HepG2 (cell line): ENCODE results near the gene RASA3. TPM values are rescaled to one million over a fixed set of nuclear protein-coding genes. Genes with fewer than 3 reads are reported as not detected.

Source experiments
- BCL6 ChIP-seq: IDR thresholded peaks from 2 replicates; pipeline ENCODE4 v1.6.1; 2016; ENCODE audit warnings: missing genetic modification reagents, missing compliant biosample characterization
- DMTF1 ChIP-seq: sonication (generic); formaldehyde crosslinking; IDR thresholded peaks from 2 replicates; pipeline ENCODE4 v1.4.0; 2020; ENCODE audit warnings: mild to moderate bottlenecking, missing genetic modification reagents
- GATAD2A ChIP-seq: IDR thresholded peaks from 2 replicates; pipeline ENCODE4 v1.6.1; 2016
- RFXAP ChIP-seq: sonication (generic); formaldehyde crosslinking; IDR thresholded peaks from 2 replicates; pipeline ENCODE4 v1.4.0; 2020; ENCODE audit warnings: missing genetic modification reagents, borderline replicate concordance
- SKI ChIP-seq: fragments of 450-650 bp; IDR thresholded peaks from one replicate; pipeline ENCODE4 v1.6.1; 2018; ENCODE audit warnings: mild to moderate bottlenecking; ENCODE audit not compliant: partially characterized antibody
- SUZ12 ChIP-seq: fragments of 150-350 bp; IDR thresholded peaks from 2 replicates; pipeline ENCODE4 v1.6.1; 2014; ENCODE audit warnings: low read depth, low read length
- U2AF2 ChIP-seq: fragments of 200-400 bp; formaldehyde crosslinking; IDR thresholded peaks from 2 replicates; pipeline ENCODE4 v1.6.1; 2017; ENCODE audit warnings: low read depth, mild to moderate bottlenecking, low read length
- ZC3H4 ChIP-seq: sonication (generic); formaldehyde crosslinking; IDR thresholded peaks from 2 replicates; pipeline ENCODE4 v1.4.0; 2020; ENCODE audit warnings: missing genetic modification reagents, borderline replicate concordance
- ZFAT ChIP-seq: sonication (generic); formaldehyde crosslinking; conservative IDR thresholded peaks from 2 replicates; pipeline ENCODE4 v1.8.1; 2023; ENCODE audit warnings: missing genetic modification reagents, inconsistent platforms
- ZFP91 ChIP-seq: sonication (generic); formaldehyde crosslinking; IDR thresholded peaks from 2 replicates; pipeline ENCODE4 v1.9.0; 2022; ENCODE audit warnings: missing genetic modification reagents, mild to moderate bottlenecking, borderline replicate concordance
- polyA plus RNA-seq, 8 experiments: library from polyadenylated mRNA; depleted of rRNA in 3 of 8; stranded (reverse) in 7 of 8; unstranded in 1 of 8; fragments of >200 nt; fragmentation: Illumina TruSeq in 4 of 8; extraction: Trizol in 4 of 8; gene quantifications; 2 replicates each; pipeline versions ENCODE4 v1.2.1 to v1.2.3, GENCODE V29; 2011 to 2016; ENCODE audit warnings: low read depth in 4 of 8, missing spikeins in 1 of 8, mixed read lengths in 1 of 8; ENCODE audit not compliant: insufficient read depth in 1 of 8
- total RNA-seq, 5 experiments: library from RNA; depleted of rRNA; stranded (reverse); fragments of >200 nt; fragmentation: Illumina TruSeq; extraction: Trizol; gene quantifications; 2 replicates each; pipeline ENCODE4 v1.2.3, GENCODE V29; 2016; ENCODE audit warnings: low read depth in 1 of 5

The RASA3 gene
- total and polyA plus RNA-seq, 2 of the 13 experiments (the other 11 are each of a cell fraction or from before 2014, with no cell fraction given), result 0.05 TPM; not detected in 1

- TF ChIP-seq SKI (no peak), RFXAP (no peak), ZC3H4 (CRISPR knock-in tag) (no peak), DMTF1 (CRISPR knock-in tag) (no peak), ZFAT (no peak), SUZ12 (no peak), GATAD2A (no peak), ZFP91 (CRISPR knock-in tag) (no peak), BCL6 (CRISPR knock-in tag) (no peak), U2AF2 (no peak)
- TF ChIP-seq, all 625 proteins: peak for 0
Observed at GRCh38 chr13:114059428-114059827, 73.0 kb downstream of the RASA3 start (continued).
